ENCODE results near the gene CELF2.

Gene CELF2

GRCh38 chr10:11014671-11015445 is 2.8 kb upstream of the CELF2 start (continued):
- TF ChIP-seq ZNF37A (tag by site-specific recombination; IDR thresholded peaks at IDR 0.05) (no peak), ZNF518A (tag by site-specific recombination; conservative IDR thresholded peaks at IDR 0.05; ENCODE audit: low read depth) (0 out of 2 replicates have a peak, but pooled peaks have one; percentile 10), ZNF600 (tag by site-specific recombination; IDR thresholded peaks at IDR 0.05) (peak; percentile 58; the same call in 1 of the 2 replicates), ZNF843 (tag by site-specific recombination; IDR thresholded peaks at IDR 0.05) (peak; percentile 54; the same call in 1 of the 2 replicates), ZNF362 (tag by site-specific recombination; IDR thresholded peaks at IDR 0.05) (peak; percentile 13; the same call in 1 of the 2 replicates), ZNF266 (tag by site-specific recombination; IDR thresholded peaks at IDR 0.05; ENCODE audit: low read depth) (no peak), ZNF175 (tag by site-specific recombination; IDR thresholded peaks at IDR 0.05) (no peak), ZNF311 (tag by site-specific recombination; IDR thresholded peaks at IDR 0.05; ENCODE audit: borderline replicate concordance) (no peak), ZNF112 (tag by site-specific recombination; IDR thresholded peaks at IDR 0.05) (no peak), PRDM4 (tag by site-specific recombination; IDR thresholded peaks at IDR 0.05) (0 out of 2 replicates have a peak, but pooled peaks have one; percentile 17), ZNF660 (tag by site-specific recombination; IDR thresholded peaks at IDR 0.05) (peak; percentile 29; the same call in 1 of the 2 replicates), ZNF561 (tag by site-specific recombination; IDR thresholded peaks at IDR 0.05; ENCODE audit: borderline replicate concordance) (peak; percentile 24; the same call in 1 of the 2 replicates), ZNF211 (tag by site-specific recombination; IDR thresholded peaks at IDR 0.05; ENCODE audit: low read depth) (no peak), ZNF132 (tag by site-specific recombination; IDR thresholded peaks at IDR 0.05; ENCODE audit: borderline replicate concordance) (no peak), ZNF670 (tag by site-specific recombination; IDR thresholded peaks at IDR 0.05; ENCODE audit: low read depth) (no peak), ZSCAN16 (tag by site-specific recombination; IDR thresholded peaks at IDR 0.05) (no peak), YY2 (tag by site-specific recombination; IDR thresholded peaks at IDR 0.05) (no peak), ZNF366 (tag by site-specific recombination; conservative IDR thresholded peaks at IDR 0.05) (0 out of 2 replicates have a peak, but pooled peaks have one; percentile 41), ZNF654 (tag by site-specific recombination; IDR thresholded peaks at IDR 0.05; ENCODE audit: low read depth) (no peak), ZNF23 (tag by site-specific recombination; IDR thresholded peaks at IDR 0.05; ENCODE audit: borderline replicate concordance) (no peak), HIC1 (tag by site-specific recombination; IDR thresholded peaks at IDR 0.05) (peak; percentile 55; the same call in 1 of the 2 replicates)
